PC-3 (cell line): Measurements from ENCODE around the gene CDK14. TPM values are rescaled to one million over a fixed set of nuclear protein-coding genes. Genes with fewer than 3 reads are reported as not detected.

ENCODE experiments used
- ATAC-seq: fragments of 200-7000 bp; cut with Tn5 transposase; 2 replicates; pipeline ENCODE4 v1.9.1; 2020; ENCODE audit warnings: mild to moderate bottlenecking, moderate library complexity
- BruUV-seq: library from RNA; stranded (reverse); fragments of 400-500 nt; replicated peaks from 2 replicates; lab custom pipeline; 2021; lab: Mats Ljungman, UMichigan
- CTCF ChIA-PET: fragments of 300-600 bp; sonication (Branson Sonifier 250); formaldehyde crosslinking; loops from one replicate; lab custom pipeline; 2022; ENCODE audit warnings: antibody characterized with exemption; lab: Charles Lee
- POLR2A ChIA-PET: fragments of 300-600 bp; sonication (Branson Sonifier 250); formaldehyde crosslinking; loops from one replicate; lab custom pipeline; 2022; ENCODE audit warnings: antibody characterized with exemption; ENCODE audit not compliant: unreplicated experiment; lab: Charles Lee
- DNase-seq: peaks from one replicate; pipeline ENCODE4 v3.0.0-alpha.2; 2015
- H2AFZ ChIP-seq: fragments of 300-600 bp; sonication (generic); 2 replicates; pipeline ENCODE4 v1.6.0; 2016; ENCODE audit warnings: antibody characterized with exemption, low read length
- H3F3A ChIP-seq: fragments of 300-600 bp; sonication (generic); one replicate; pipeline ENCODE4 v1.6.0; 2017; ENCODE audit warnings: antibody characterized with exemption, low read length, control low read depth, mild to moderate bottlenecking; ENCODE audit not compliant: unreplicated experiment
- H3K27ac ChIP-seq: fragments of 300-600 bp; sonication (generic); 2 replicates; pipeline ENCODE4 v1.5.1; 2016; ENCODE audit warnings: mild to moderate bottlenecking, low read length
- H3K27me3 ChIP-seq: fragments of 300-600 bp; sonication (generic); 2 replicates; pipeline ENCODE4 v1.6.1; 2016; ENCODE audit warnings: low read length, mixed read lengths
- H3K36me3 ChIP-seq: fragments of 300-600 bp; sonication (generic); 2 replicates; pipeline ENCODE4 v1.6.1; 2016; ENCODE audit warnings: low read depth, mixed run types, low read length, mixed read lengths
- H3K4me1 ChIP-seq: fragments of 300-600 bp; sonication (generic); 2 replicates; pipeline ENCODE4 v1.5.1; 2016; ENCODE audit warnings: low read length; ENCODE audit not compliant: insufficient read depth
- H3K4me2 ChIP-seq: fragments of 300-600 bp; sonication (generic); 2 replicates; pipeline ENCODE4 v1.6.0; 2016; ENCODE audit warnings: low read length
- H3K4me3 ChIP-seq: fragments of 300-600 bp; sonication (generic); 2 replicates; pipeline ENCODE4 v1.5.1; 2016; ENCODE audit warnings: mild to moderate bottlenecking, low read length, mixed read lengths
- H3K79me2 ChIP-seq: fragments of 300-600 bp; sonication (generic); 2 replicates; pipeline ENCODE4 v1.6.1; 2017; ENCODE audit warnings: low read length, mixed read lengths
- H3K9ac ChIP-seq: fragments of 300-600 bp; sonication (generic); 2 replicates; pipeline ENCODE4 v1.6.0; 2016; ENCODE audit warnings: mild to moderate bottlenecking, low read length
- H3K9me2 ChIP-seq: fragments of 300-600 bp; sonication (generic); replicated peaks from 2 replicates; pipeline ENCODE4 v1.6.1; 2016; ENCODE audit warnings: mixed run types, low read length, mixed read lengths
- H3K9me3 ChIP-seq: fragments of 300-600 bp; sonication (generic); 2 replicates; pipeline ENCODE4 v1.6.1; 2016; ENCODE audit warnings: low read length, mixed read lengths
- H4K20me1 ChIP-seq: fragments of 300-600 bp; sonication (generic); 2 replicates; pipeline ENCODE4 v1.6.1; 2016; ENCODE audit warnings: low read length, mixed read lengths
- CTCF ChIP-seq: fragments of 300-600 bp; sonication (generic); conservative IDR thresholded peaks from 2 replicates; pipeline ENCODE4 v1.5.1; 2017; ENCODE audit warnings: antibody characterized with exemption, low read depth, mild to moderate bottlenecking, low read length
- EZH2 ChIP-seq: fragments of 300-600 bp; sonication (generic); IDR thresholded peaks from one replicate; pipeline ENCODE4 v1.6.1; 2017; ENCODE audit warnings: antibody characterized with exemption, mild to moderate bottlenecking, low read length; ENCODE audit not compliant: unreplicated experiment
- EZH2phosphoT487 ChIP-seq: fragments of 300-600 bp; sonication (generic); IDR thresholded peaks from 2 replicates; pipeline ENCODE4 v1.6.1; 2018; ENCODE audit warnings: mild to moderate bottlenecking, antibody characterized with exemption, low read length, borderline replicate concordance
- intact Hi-C: fragments of 100-400 bp; cut with micrococcal nuclease; formaldehyde crosslinking; loops from 2 replicates; pipeline ENCODE4 v1.9.0; 2023
- total RNA-seq: library from RNA; depleted of rRNA; stranded (reverse); fragments of >200 nt; gene quantifications from 2 replicates; pipeline ENCODE4 v1.2.3, GENCODE V29; 2014

CDK14 gene
- total RNA-seq, 1 experiment from 2014 or later: 8.2 TPM

- no peaks in the 10 kb centered on the region for H3K9me3 ChIP-seq
- intact Hi-C loops: loop anchor here (10.0 kb wide), 1 partner anchor 236 kb away; no protein-coding TSS in a partner anchor
- TF ChIP-seq EZH2: no peak
- ATAC-seq: no peak
- H2AFZ ChIP-seq: no peak overlapping the region
- H3K4me2 ChIP-seq: no peak overlapping the region
- H3K79me2 ChIP-seq: no peaks in the 10 kb centered on the region
- no peak overlapping the region for H3K4me3 ChIP-seq
- no peaks in the 10 kb centered on the region; the same call in 1 of the 2 replicates for H3K9me2 ChIP-seq
- BruUV-seq: no TSS peak
- no peak for DNase-seq
- ChIA-PET POLR2A (no interaction called here), CTCF (no interaction called here)
- H3K4me1 ChIP-seq: no peaks in the 10 kb centered on the region
- no peaks in the 10 kb centered on the region for H3F3A ChIP-seq
- no peak overlapping the region for H3K9ac ChIP-seq
- H3K36me3 ChIP-seq: no peaks in the 10 kb centered on the region
- H3K27me3 ChIP-seq: no peaks in the 10 kb centered on the region
- no peaks in the 10 kb centered on the region for H4K20me1 ChIP-seq
- H3K27ac ChIP-seq: no peak overlapping the region
These were observed 72.9 kb downstream of the CDK14 start for GRCh38 chr7:90668992-90669391.

GRCh38 chr7:90669492-90669891 is 73.4 kb downstream of the CDK14 start:
- no peaks in the 10 kb centered on the region for H3K4me1 ChIP-seq
- H4K20me1 ChIP-seq: no peaks in the 10 kb centered on the region
- H3K9me2 ChIP-seq: no peaks in the 10 kb centered on the region; the same call in 1 of the 2 replicates
- no TSS peak for BruUV-seq
- H3K27me3 ChIP-seq: no peaks in the 10 kb centered on the region
- no peak overlapping the region for H3K4me3 ChIP-seq
- no peak overlapping the region for H2AFZ ChIP-seq
- ATAC-seq (no peak), DNase-seq (no peak)
- no peaks in the 10 kb centered on the region for H3F3A ChIP-seq
- no peaks in the 10 kb centered on the region for H3K9me3 ChIP-seq
- H3K9ac ChIP-seq: no peak overlapping the region
- CTCF ChIA-PET: no interaction called here
- TF ChIP-seq EZH2phosphoT487 (no peak), EZH2 (no peak), CTCF (no peak)
- H3K27ac ChIP-seq: no peak overlapping the region
- POLR2A ChIA-PET: no interaction called here
- H3K79me2 ChIP-seq: no peaks in the 10 kb centered on the region
- H3K4me2 ChIP-seq: no peak overlapping the region
- no peaks in the 10 kb centered on the region for H3K36me3 ChIP-seq
- intact Hi-C loops: loop anchor here (10.0 kb wide), 1 partner anchor 235 kb away; no protein-coding TSS in a partner anchor

GRCh38 chr7:90671571-90671970 is 75.5 kb downstream of the CDK14 start:
- Histone ChIP-seq H3K4me2 (no peak overlapping the region), H3K36me3 (no peaks in the 10 kb centered on the region), H3K9me2 (no peaks in the 10 kb centered on the region; the same call in 1 of the 2 replicates), H3K4me1 (no peaks in the 10 kb centered on the region), H3K4me3 (no peak overlapping the region), H3K27ac (no peak overlapping the region), H3K27me3 (no peaks in the 10 kb centered on the region), H4K20me1 (no peaks in the 10 kb centered on the region), H3K9ac (no peak overlapping the region), H3K79me2 (no peaks in the 10 kb centered on the region), H3K9me3 (no peaks in the 10 kb centered on the region), H2AFZ (no peak overlapping the region), H3F3A (no peaks in the 10 kb centered on the region)
- ChIA-PET POLR2A (no interaction called here), CTCF (no interaction called here)
- ATAC-seq (no peak), DNase-seq (no peak)
- no peak for TF ChIP-seq CTCF
- TF ChIP-seq EZH2phosphoT487: no peak
- no peak for TF ChIP-seq EZH2
- no TSS peak for BruUV-seq
- intact Hi-C loops: no loop called here
